HepG2 (cell line): ENCODE results near the gene DUSP7.

Experiments used
- AKNA ChIP-seq: sonication (generic); formaldehyde crosslinking; IDR thresholded peaks from 2 replicates; pipeline ENCODE4 v1.4.0; 2020; ENCODE audit warnings: missing genetic modification reagents, borderline replicate concordance
- PAXIP1 ChIP-seq: sonication (generic); formaldehyde crosslinking; conservative IDR thresholded peaks from 2 replicates; pipeline ENCODE4 v1.4.0; 2020; ENCODE audit warnings: mild to moderate bottlenecking, missing genetic modification reagents, moderate library complexity
- ZNF75D ChIP-seq: sonication (generic); formaldehyde crosslinking; IDR thresholded peaks from 2 replicates; pipeline ENCODE4 v1.8.1; 2023; ENCODE audit warnings: missing genetic modification reagents, mild to moderate bottlenecking, borderline replicate concordance
- ZNF780A ChIP-seq: sonication (generic); formaldehyde crosslinking; IDR thresholded peaks from 2 replicates; pipeline ENCODE4 v1.8.0; 2022; ENCODE audit warnings: mild to moderate bottlenecking, missing genetic modification reagents, moderate library complexity
- TF ChIP-seq, protein P1 (sequence below): sonication (generic); formaldehyde crosslinking; IDR thresholded peaks from 2 replicates; pipeline ENCODE4 v1.5.0; 2020; ENCODE audit warnings: mild to moderate bottlenecking, missing genetic modification reagents, moderate library complexity

GRCh38 chr3:52046186-52046901 is 10.0 kb downstream of the DUSP7 start:
- TF ChIP-seq PAXIP1 (CRISPR knock-in tag) (no peak), ZNF75D (CRISPR knock-in tag) (no peak), ZNF780A (no peak), AKNA (CRISPR knock-in tag) (no peak)
- TF ChIP-seq, protein P1, sequence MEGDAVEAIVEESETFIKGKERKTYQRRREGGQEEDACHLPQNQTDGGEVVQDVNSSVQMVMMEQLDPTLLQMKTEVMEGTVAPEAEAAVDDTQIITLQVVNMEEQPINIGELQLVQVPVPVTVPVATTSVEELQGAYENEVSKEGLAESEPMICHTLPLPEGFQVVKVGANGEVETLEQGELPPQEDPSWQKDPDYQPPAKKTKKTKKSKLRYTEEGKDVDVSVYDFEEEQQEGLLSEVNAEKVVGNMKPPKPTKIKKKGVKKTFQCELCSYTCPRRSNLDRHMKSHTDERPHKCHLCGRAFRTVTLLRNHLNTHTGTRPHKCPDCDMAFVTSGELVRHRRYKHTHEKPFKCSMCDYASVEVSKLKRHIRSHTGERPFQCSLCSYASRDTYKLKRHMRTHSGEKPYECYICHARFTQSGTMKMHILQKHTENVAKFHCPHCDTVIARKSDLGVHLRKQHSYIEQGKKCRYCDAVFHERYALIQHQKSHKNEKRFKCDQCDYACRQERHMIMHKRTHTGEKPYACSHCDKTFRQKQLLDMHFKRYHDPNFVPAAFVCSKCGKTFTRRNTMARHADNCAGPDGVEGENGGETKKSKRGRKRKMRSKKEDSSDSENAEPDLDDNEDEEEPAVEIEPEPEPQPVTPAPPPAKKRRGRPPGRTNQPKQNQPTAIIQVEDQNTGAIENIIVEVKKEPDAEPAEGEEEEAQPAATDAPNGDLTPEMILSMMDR = no peak
